GM23248 (cell line): ENCODE data around the gene SNRNP70. TPM values are rescaled to one million over a fixed set of nuclear protein-coding genes. Genes with fewer than 3 reads are reported as not detected.

Experiments used
- DNase-seq: peaks from one replicate; pipeline ENCODE4 v3.0.0-alpha.2; 2015
- H2AFZ ChIP-seq: fragments of 200-600 bp; sonication (generic); 2 replicates; pipeline ENCODE4 v1.6.1; 2016; ENCODE audit warnings: antibody characterized with exemption
- H3F3A ChIP-seq: fragments of 200-600 bp; sonication (generic); 2 replicates; pipeline ENCODE4 v1.6.1; 2016; ENCODE audit warnings: mild to moderate bottlenecking, antibody characterized with exemption, mixed run types; ENCODE audit not compliant: insufficient read depth
- H3K27ac ChIP-seq: fragments of 200-600 bp; sonication (generic); 2 replicates; pipeline ENCODE4 v1.5.1; 2016; ENCODE audit warnings: mild to moderate bottlenecking
- H3K27me3 ChIP-seq: fragments of 200-600 bp; sonication (generic); replicated peaks from 2 replicates; pipeline ENCODE4 v1.6.1; 2016; ENCODE audit warnings: mild to moderate bottlenecking; ENCODE audit not compliant: insufficient read depth
- H3K36me3 ChIP-seq: fragments of 200-600 bp; sonication (generic); 2 replicates; pipeline ENCODE4 v1.6.1; 2016; ENCODE audit warnings: low read depth, mild to moderate bottlenecking
- H3K4me1 ChIP-seq: fragments of 200-600 bp; sonication (generic); 2 replicates; pipeline ENCODE4 v1.6.1; 2016; ENCODE audit warnings: mild to moderate bottlenecking; ENCODE audit not compliant: insufficient read depth
- H3K4me2 ChIP-seq: fragments of 200-600 bp; sonication (generic); one replicate; pipeline ENCODE4 v1.6.1; 2016; ENCODE audit warnings: mild to moderate bottlenecking; ENCODE audit not compliant: unreplicated experiment
- H3K4me3 ChIP-seq: fragments of 200-600 bp; sonication (generic); 2 replicates; pipeline ENCODE4 v1.5.1; 2016; ENCODE audit warnings: mild to moderate bottlenecking
- H3K79me2 ChIP-seq: fragments of 200-600 bp; sonication (generic); 2 replicates; pipeline ENCODE4 v1.6.1; 2016; ENCODE audit warnings: mild to moderate bottlenecking; ENCODE audit not compliant: insufficient read depth
- H3K9ac ChIP-seq: fragments of 200-600 bp; sonication (generic); 2 replicates; pipeline ENCODE4 v1.6.1; 2016; ENCODE audit warnings: mild to moderate bottlenecking
- H3K9me2 ChIP-seq: fragments of 200-600 bp; sonication (generic); 2 replicates; pipeline ENCODE4 v1.6.1; 2016; ENCODE audit warnings: mixed run types, mild to moderate bottlenecking, moderate library complexity; ENCODE audit not compliant: insufficient read depth
- H3K9me3 ChIP-seq: fragments of 200-600 bp; sonication (generic); one replicate; pipeline ENCODE4 v1.6.1; 2017; ENCODE audit warnings: low read depth
- H4K20me1 ChIP-seq: fragments of 200-600 bp; sonication (generic); 2 replicates; pipeline ENCODE4 v1.6.0; 2016; ENCODE audit not compliant: insufficient read depth
- EZH2 ChIP-seq: fragments of 200-600 bp; sonication (generic); IDR thresholded peaks from 2 replicates; pipeline ENCODE4 v1.6.1; 2018; ENCODE audit warnings: antibody characterized with exemption, mild to moderate bottlenecking; ENCODE audit not compliant: insufficient read depth, poor library complexity, severe bottlenecking
- EZH2phosphoT487 ChIP-seq: fragments of 200-600 bp; sonication (generic); IDR thresholded peaks from 2 replicates; pipeline ENCODE4 v1.6.1; 2018; ENCODE audit warnings: antibody characterized with exemption, moderate library complexity, mild to moderate bottlenecking, low read depth; ENCODE audit not compliant: insufficient read depth
- WGBS, 2 experiments: methylation state at CpG; one replicate each; pipeline ENCODE4 v1.1.6; 2015 to 2017; ENCODE audit warnings: low lambda C conversion rate in 2 of 2, low coverage in 1 of 2; ENCODE audit errors: missing lambda C conversion rate in 2 of 2; 5-methylcytosine and 5-hydroxymethylcytosine counted together
- in situ Hi-C: fragments of 300-500 bp; cut with MboI; formaldehyde crosslinking; loops from 2 replicates; pipeline ENCODE4 v1.15.0; 2020
- polyA plus RNA-seq: library from polyadenylated mRNA; unstranded; fragments of >200 nt; fragmentation: Nextera tagmentation; extraction: Ambion mirVana; gene quantifications from 2 replicates; pipeline ENCODE4 v1.2.1, GENCODE V29; 2016
- small RNA-seq: library from RNA; depleted of rRNA; stranded (forward); fragments of <200 nt; gene quantifications from one replicate; pipeline ENCODE3, GENCODE V24; 2014; ENCODE audit warnings: low read depth, low replicate concordance
- total RNA-seq: library from RNA; depleted of rRNA; stranded (reverse); fragments of >200 nt; shearing (Covaris generic); gene quantifications from 2 replicates; pipeline ENCODE4 v1.2.3, GENCODE V29; 2014; rRNA removed

The SNRNP70 gene
- total and polyA plus RNA-seq, 2 experiments from 2014 or later = 104 to 146 TPM

- no peak for DNase-seq
- no peaks in the 10 kb centered on the region for H3K36me3 ChIP-seq
- no peak overlapping the region for H3K9ac ChIP-seq
- no peaks in the 10 kb centered on the region for H3K9me3 ChIP-seq
- H4K20me1 ChIP-seq = no peaks in the 10 kb centered on the region
- H3K27me3 ChIP-seq = no peaks in the 10 kb centered on the region
- H3K4me3 ChIP-seq = no peak overlapping the region
- 92 to 94% methylated on average over 6 of the region's 6 CpGs for WGBS, 2 experiments
- H3K27ac ChIP-seq = no peak overlapping the region
- H3F3A ChIP-seq = peaks cover 5% of the 10 kb centered on the region; the same call in 1 of the 2 replicates
- no peak overlapping the region for H2AFZ ChIP-seq
- H3K9me2 ChIP-seq = no peaks in the 10 kb centered on the region
- in situ Hi-C loops = no loop called here
- peaks cover 14% of the 10 kb centered on the region for H3K79me2 ChIP-seq
- no peak overlapping the region for H3K4me2 ChIP-seq
- peaks cover 8% of the 10 kb centered on the region; the same call in 1 of the 2 replicates for H3K4me1 ChIP-seq
- no peak for TF ChIP-seq EZH2
- no peak for TF ChIP-seq EZH2phosphoT487
Measured at GRCh38 chr19:49154279-49154678, 69.0 kb downstream of the SNRNP70 start.

- no peak within 1 kb of the TSS for H3K4me2 ChIP-seq
- H3K9me2 ChIP-seq = no peaks in the 10 kb centered on the region
- in situ Hi-C loops = no loop called here
- H3K9me3 ChIP-seq = no peaks in the 10 kb centered on the region
- H3K4me1 ChIP-seq = peaks cover 8% of the 10 kb centered on the region; the same call in 1 of the 2 replicates
- peaks cover 22% of the 10 kb centered on the region for H3K79me2 ChIP-seq
- no peak within 1 kb of the TSS for H2AFZ ChIP-seq
- H3K36me3 ChIP-seq = no peaks in the 10 kb centered on the region
- no peak within 1 kb of the TSS for H3K9ac ChIP-seq
- 61 to 63% methylated on average over 17 to 19 of the region's 19 CpGs for WGBS, 2 experiments
- TF ChIP-seq EZH2phosphoT487 (no peak), EZH2 (no peak)
- H3K27ac ChIP-seq = no peak within 1 kb of the TSS
- H3K4me3 ChIP-seq = no peak within 1 kb of the TSS
- no peaks in the 10 kb centered on the region; the same call in 1 of the 2 replicates for H4K20me1 ChIP-seq
- H3K27me3 ChIP-seq = no peaks in the 10 kb centered on the region
- no peak for DNase-seq
- H3F3A ChIP-seq = peaks cover 5% of the 10 kb centered on the region; the same call in 1 of the 2 replicates
Measured at GRCh38 chr19:49155005-49155819, 70.0 kb downstream of the SNRNP70 start, which contains the start of gene HRC. Gene HRC (minus strand): TSS chr19:49155396. CDS start chr19:49155237, 159 bp downstream.

DNA sequence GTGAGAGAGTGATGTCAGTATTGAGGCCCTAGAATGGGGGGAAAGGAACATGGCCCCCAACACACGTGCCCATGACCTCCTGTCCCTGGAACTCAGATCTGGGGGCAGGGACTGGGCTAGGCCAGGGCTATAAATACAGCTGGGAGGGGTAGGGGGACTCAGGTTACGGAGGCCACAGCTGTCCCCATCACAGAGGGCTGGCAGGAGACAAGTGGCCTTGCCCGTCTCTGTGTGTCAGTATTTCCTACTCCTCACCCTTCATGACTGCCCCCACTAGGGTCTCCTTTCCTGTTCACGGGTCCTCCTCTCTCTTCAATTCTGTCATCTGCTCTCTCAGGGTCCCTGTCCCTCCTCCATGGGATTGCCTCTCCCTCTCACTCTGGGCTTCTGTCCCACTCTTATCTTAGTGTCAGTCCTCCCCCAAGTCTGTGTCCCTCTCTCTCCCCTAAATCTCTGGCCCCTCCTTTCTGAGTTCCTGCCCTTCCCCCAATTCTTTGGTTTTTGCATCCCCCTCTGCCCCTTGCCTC lies 70.6 kb downstream of the SNRNP70 start:
- Histone ChIP-seq H3K27ac (no peak overlapping the region), H3K4me2 (no peak overlapping the region), H3K79me2 (peaks cover 22% of the 10 kb centered on the region), H3K9ac (no peak overlapping the region), H3K4me3 (no peak overlapping the region), H3K9me2 (no peaks in the 10 kb centered on the region), H3F3A (peaks cover 5% of the 10 kb centered on the region; the same call in 1 of the 2 replicates), H3K4me1 (peaks cover 8% of the 10 kb centered on the region; the same call in 1 of the 2 replicates), H4K20me1 (no peaks in the 10 kb centered on the region; the same call in 1 of the 2 replicates), H2AFZ (no peak overlapping the region), H3K9me3 (no peaks in the 10 kb centered on the region), H3K27me3 (no peaks in the 10 kb centered on the region), H3K36me3 (no peaks in the 10 kb centered on the region)
- in situ Hi-C loops = no loop called here
- no peak for DNase-seq
- WGBS, 2 experiments = 71% methylated on average over 3 to 4 of the region's 4 CpGs
- no peak for TF ChIP-seq EZH2phosphoT487
- TF ChIP-seq EZH2 = no peak

GRCh38 chr19:49157445-49158224 lies 72.4 kb downstream of the SNRNP70 start, which contains the start of gene TRPM4:
Gene TRPM4 (plus strand): TSS chr19:49157792. CDS start chr19:49157867, 75 bp downstream.
- peak within 1 kb of the TSS; percentile 94 for H3K9ac ChIP-seq
- no peaks in the 10 kb centered on the region for H3K9me2 ChIP-seq
- peak within 1 kb of the TSS; percentile 77 for H2AFZ ChIP-seq
- 1% methylated on average over 17 to 36 of the region's 41 CpGs for WGBS, 2 experiments
- peaks cover 22% of the 10 kb centered on the region for H3K79me2 ChIP-seq
- H4K20me1 ChIP-seq = no peaks in the 10 kb centered on the region; the same call in 1 of the 2 replicates
- H3K4me3 ChIP-seq = peak within 1 kb of the TSS; percentile 89
- no peaks in the 10 kb centered on the region for H3F3A ChIP-seq
- H3K4me2 ChIP-seq = peak within 1 kb of the TSS; percentile 88
- H3K4me1 ChIP-seq = peaks cover 8% of the 10 kb centered on the region; the same call in 1 of the 2 replicates
- no peaks in the 10 kb centered on the region for H3K27me3 ChIP-seq
- in situ Hi-C loops = no loop called here
- no peak for TF ChIP-seq EZH2
- no peak for TF ChIP-seq EZH2phosphoT487
- DNase-seq = peak; percentile 93
- no peaks in the 10 kb centered on the region for H3K36me3 ChIP-seq
- H3K27ac ChIP-seq = peak within 1 kb of the TSS; percentile 52
- H3K9me3 ChIP-seq = no peaks in the 10 kb centered on the region

Small RNA genes lying within 50 kb of the gene (small RNA-seq; reads per million reads assigned to genes)
- not detected for gene RN7SL708P

Other genes with a start within 250 kb of the SNRNP70 start
- 2.6 and 3.9 TPM in 2 replicates for gene HSD17B14, start 249.0 kb upstream of the SNRNP70 start, total RNA-seq
- gene HSD17B14, start 249.0 kb upstream of the SNRNP70 start, polyA plus RNA-seq = 3.7 and 4.4 TPM in 2 replicates
- gene PLEKHA4, start 216.8 kb upstream of the SNRNP70 start, total RNA-seq = 12.3 and 14.2 TPM in 2 replicates
- 16.6 and 19.4 TPM in 2 replicates for gene PLEKHA4, start 216.8 kb upstream of the SNRNP70 start, polyA plus RNA-seq
- 63.8 and 71.3 TPM in 2 replicates for gene PPP1R15A, start 213.0 kb upstream of the SNRNP70 start, total RNA-seq
- gene PPP1R15A, start 213.0 kb upstream of the SNRNP70 start, polyA plus RNA-seq = 78.9 and 83.0 TPM in 2 replicates
- gene TULP2, start 186.7 kb upstream of the SNRNP70 start, total RNA-seq = not detected in 2 replicates
- gene TULP2, start 186.7 kb upstream of the SNRNP70 start, polyA plus RNA-seq = not detected in 2 replicates
- gene NUCB1, start 185.1 kb upstream of the SNRNP70 start, total RNA-seq = 362 and 401 TPM in 2 replicates
- 412 and 438 TPM in 2 replicates for gene NUCB1, start 185.1 kb upstream of the SNRNP70 start, polyA plus RNA-seq
- not detected in 2 replicates for gene DHDH, start 151.8 kb upstream of the SNRNP70 start, total RNA-seq
- not detected in 2 replicates for gene DHDH, start 151.8 kb upstream of the SNRNP70 start, polyA plus RNA-seq
- 106 and 119 TPM in 2 replicates for gene BAX, start 130.6 kb upstream of the SNRNP70 start, total RNA-seq
- 92.7 and 97.3 TPM in 2 replicates for gene BAX, start 130.6 kb upstream of the SNRNP70 start, polyA plus RNA-seq
- 2,276 and 2,848 TPM in 2 replicates for gene FTL, start 120.1 kb upstream of the SNRNP70 start, total RNA-seq
- gene FTL, start 120.1 kb upstream of the SNRNP70 start, polyA plus RNA-seq = 8,171 and 8,242 TPM in 2 replicates
- gene GYS1, start 92.1 kb upstream of the SNRNP70 start, total RNA-seq = 78.4 and 80.1 TPM in 2 replicates
- 85.6 and 92.6 TPM in 2 replicates for gene GYS1, start 92.1 kb upstream of the SNRNP70 start, polyA plus RNA-seq
- 177 TPM in 2 replicates for gene RUVBL2, start 91.6 kb upstream of the SNRNP70 start, total RNA-seq
- 129 and 130 TPM in 2 replicates for gene RUVBL2, start 91.6 kb upstream of the SNRNP70 start, polyA plus RNA-seq
- gene LHB, start 68.4 kb upstream of the SNRNP70 start, total RNA-seq = not detected in 2 replicates
- 0.54 and 0.85 TPM in 2 replicates for gene LHB, start 68.4 kb upstream of the SNRNP70 start, polyA plus RNA-seq
- gene CGB3, start 61.1 kb upstream of the SNRNP70 start, total RNA-seq = not detected in 2 replicates
- 0.76 TPM in 1 of 2 replicates, not detected in the other for gene CGB3, start 61.1 kb upstream of the SNRNP70 start, polyA plus RNA-seq
- not detected in 2 replicates for gene CGB2, start 53.6 kb upstream of the SNRNP70 start, total RNA-seq
- gene CGB2, start 53.6 kb upstream of the SNRNP70 start, polyA plus RNA-seq = 0.75 TPM in 1 of 2 replicates, not detected in the other
- 3.2 and 4.2 TPM in 2 replicates for gene CGB1, start 48.6 kb upstream of the SNRNP70 start, total RNA-seq
- gene CGB1, start 48.6 kb upstream of the SNRNP70 start, polyA plus RNA-seq = 1.3 TPM in 1 of 2 replicates, not detected in the other
- not detected in 2 replicates for gene CGB5, start 41.6 kb upstream of the SNRNP70 start, total RNA-seq
- gene CGB5, start 41.6 kb upstream of the SNRNP70 start, polyA plus RNA-seq = 1.3 and 1.7 TPM in 2 replicates
- gene CGB8, start 36.3 kb upstream of the SNRNP70 start, total RNA-seq = 4.5 TPM in 1 of 2 replicates, not detected in the other
- gene CGB8, start 36.3 kb upstream of the SNRNP70 start, polyA plus RNA-seq = 1.9 and 2.0 TPM in 2 replicates
- 0.38 and 0.54 TPM in 2 replicates for gene CGB7, start 27.7 kb upstream of the SNRNP70 start, total RNA-seq
- 2.2 and 2.8 TPM in 2 replicates for gene CGB7, start 27.7 kb upstream of the SNRNP70 start, polyA plus RNA-seq
- not detected in 2 replicates for gene NTF4, start 20.6 kb upstream of the SNRNP70 start, total RNA-seq
- gene NTF4, start 20.6 kb upstream of the SNRNP70 start, polyA plus RNA-seq = 0.51 TPM in 1 of 2 replicates, not detected in the other
- gene KCNA7, start 12.8 kb upstream of the SNRNP70 start, total RNA-seq = not detected in 2 replicates
- 0.04 and 0.13 TPM in 2 replicates for gene KCNA7, start 12.8 kb upstream of the SNRNP70 start, polyA plus RNA-seq
- 10.7 and 12.5 TPM in 2 replicates for gene LIN7B, start 28.9 kb downstream of the SNRNP70 start, total RNA-seq
- gene LIN7B, start 28.9 kb downstream of the SNRNP70 start, polyA plus RNA-seq = 11.9 and 12.6 TPM in 2 replicates
- gene C19orf73, start 33.7 kb downstream of the SNRNP70 start, total RNA-seq = 0.86 TPM in 1 of 2 replicates, not detected in the other
- gene C19orf73, start 33.7 kb downstream of the SNRNP70 start, polyA plus RNA-seq = 1.0 and 1.4 TPM in 2 replicates
- gene PPFIA3, start 34.1 kb downstream of the SNRNP70 start, total RNA-seq = 0.63 and 2.4 TPM in 2 replicates
- gene PPFIA3, start 34.1 kb downstream of the SNRNP70 start, polyA plus RNA-seq = 1.2 TPM in 2 replicates
- gene HRC, start 69.9 kb downstream of the SNRNP70 start, total RNA-seq = not detected in 2 replicates
- gene HRC, start 69.9 kb downstream of the SNRNP70 start, polyA plus RNA-seq = 0.10 TPM in 1 of 2 replicates, not detected in the other
- gene TRPM4, start 72.3 kb downstream of the SNRNP70 start, total RNA-seq = 18.4 and 18.8 TPM in 2 replicates
- gene TRPM4, start 72.3 kb downstream of the SNRNP70 start, polyA plus RNA-seq = 15.8 and 20.1 TPM in 2 replicates
- 0.51 TPM in 1 of 2 replicates, not detected in the other for gene SLC6A16, start 239.7 kb downstream of the SNRNP70 start, total RNA-seq
- gene SLC6A16, start 239.7 kb downstream of the SNRNP70 start, polyA plus RNA-seq = 0.40 TPM in 1 of 2 replicates, not detected in the other
- not detected in 2 replicates for gene CD37, start 250.0 kb downstream of the SNRNP70 start, total RNA-seq
- 1.8 and 2.4 TPM in 2 replicates for gene CD37, start 250.0 kb downstream of the SNRNP70 start, polyA plus RNA-seq